Limb (tissue), 2 donors: Measurements from ENCODE around the gene FHIT.

Experiments used
- DNase-seq, 2 donors: peaks; one replicate each; pipeline ENCODE4 v3.0.0-alpha.2; 2016; ENCODE audit errors: extremely low spot score in 2 of 2

Gene FHIT

GRCh38 chr3:60260546-60260945 lies 990.7 kb downstream of the FHIT start:
- DNase-seq, result no peak

- no peak for DNase-seq
These were observed 1000.4 kb downstream of the FHIT start for GRCh38 chr3:60250810-60251209.

GRCh38 chr3:60250206-60250605 lies 1001.0 kb downstream of the FHIT start:
- DNase-seq, result no peak

- no peak for DNase-seq
These were observed 1004.9 kb downstream of the FHIT start for GRCh38 chr3:60246361-60246760.

GRCh38 chr3:60243456-60243855 lies 1007.8 kb downstream of the FHIT start:
- no peak for DNase-seq

- DNase-seq, result no peak
These were observed 1010.8 kb downstream of the FHIT start for GRCh38 chr3:60240492-60240891.

GRCh38 chr3:60238550-60238949 lies 1012.7 kb downstream of the FHIT start:
- DNase-seq, result no peak

- no peak for DNase-seq
These were observed 1021.8 kb downstream of the FHIT start for GRCh38 chr3:60229502-60229901.

- DNase-seq, result no peak
These were observed 1022.4 kb downstream of the FHIT start for GRCh38 chr3:60228823-60229222.

GRCh38 chr3:60226912-60227311 lies 1024.3 kb downstream of the FHIT start:
- DNase-seq, result no peak

- no peak for DNase-seq
These were observed 1025.4 kb downstream of the FHIT start for GRCh38 chr3:60225848-60226247.

GRCh38 chr3:60220768-60221167 lies 1030.5 kb downstream of the FHIT start:
- no peak for DNase-seq

GRCh38 chr3:60219501-60219900 lies 1031.8 kb downstream of the FHIT start:
- DNase-seq, result no peak

- DNase-seq, result no peak
These were observed 1033.9 kb downstream of the FHIT start for GRCh38 chr3:60217156-60217911.

GRCh38 chr3:60216462-60217075 lies 1034.7 kb downstream of the FHIT start:
- DNase-seq, result peak in 1 of 2 donors; percentile 10

- peak in 1 of 2 donors; percentile 27 for DNase-seq
These were observed 1035.3 kb downstream of the FHIT start for GRCh38 chr3:60215946-60216345.

- DNase-seq, result no peak
These were observed 1043.3 kb downstream of the FHIT start for GRCh38 chr3:60207905-60208304.

- DNase-seq, result no peak
These were observed 1045.0 kb downstream of the FHIT start for GRCh38 chr3:60206206-60206605.

GRCh38 chr3:60202052-60202726 lies 1049.1 kb downstream of the FHIT start:
- DNase-seq, result no peak

- DNase-seq, result no peak
These were observed 1051.9 kb downstream of the FHIT start for GRCh38 chr3:60199306-60199705.

GRCh38 chr3:60198179-60198720 lies 1053.0 kb downstream of the FHIT start:
- DNase-seq, result no peak
